Activated CD8-positive, alpha-beta memory T cell treated with anti-CD3 and anti-CD28 coated beads, Interleukin-2, amount 10 ng/mL, durations not matched to agents 7 days and 5 days (primary cell): Measurements from ENCODE around the gene EFTUD2. TPM values are rescaled to one million over a fixed set of nuclear protein-coding genes. Genes with fewer than 3 reads are reported as not detected.
"Not testable (repeated sequence)": the region's sequence is repeated elsewhere in the genome, so short reads cannot be mapped to it uniquely, and the experiment has no call there.

Source experiments
- ATAC-seq: fragments of 150-1000 bp; cut with Tn5 transposase; one replicate; pipeline ENCODE4 v1.10.0; 2021; ENCODE audit warnings: moderate library complexity
- CTCF ChIA-PET: fragments of 350-600 bp; sonication (Branson Sonifier 250); formaldehyde crosslinking; loops from one replicate; lab custom pipeline; 2021; ENCODE audit warnings: antibody characterized with exemption; lab: Charles Lee
- DNase-seq: peaks from one replicate; pipeline ENCODE4 v3.0.0-alpha.2; 2020
- H3K27ac Mint-ChIP-seq: one replicate; pipeline ENCODE4 v1.8.0; 2021; ENCODE audit warnings: mild to moderate bottlenecking, mixed read lengths
- H3K27me3 Mint-ChIP-seq: one replicate; pipeline ENCODE4 v1.8.0; 2021; ENCODE audit warnings: mixed read lengths
- H3K36me3 Mint-ChIP-seq: one replicate; pipeline ENCODE4 v1.8.0; 2021; ENCODE audit warnings: mild to moderate bottlenecking, mixed read lengths
- H3K4me1 Mint-ChIP-seq: one replicate; pipeline ENCODE4 v1.8.0; 2021; ENCODE audit warnings: mixed read lengths
- H3K4me3 Mint-ChIP-seq: one replicate; pipeline ENCODE4 v1.8.0; 2021; ENCODE audit warnings: mild to moderate bottlenecking, moderate library complexity, mixed read lengths
- H3K9me3 Mint-ChIP-seq: one replicate; pipeline ENCODE4 v1.8.0; 2022; ENCODE audit warnings: low read depth, mixed read lengths
- microRNA-seq: library from miRNA; unstranded; fragments of <30 nt; microRNA quantifications from one replicate; pipeline ENCODE4 v1.2.0, GENCODE V29; 2022
- total RNA-seq, 2 experiments: library from RNA; stranded (reverse); gene quantifications; one replicate each; pipeline ENCODE4 v1.2.3, GENCODE V29; 2021

Gene EFTUD2
- total RNA-seq, 2 experiments from 2014 or later = 134 to 178 TPM

DNA sequence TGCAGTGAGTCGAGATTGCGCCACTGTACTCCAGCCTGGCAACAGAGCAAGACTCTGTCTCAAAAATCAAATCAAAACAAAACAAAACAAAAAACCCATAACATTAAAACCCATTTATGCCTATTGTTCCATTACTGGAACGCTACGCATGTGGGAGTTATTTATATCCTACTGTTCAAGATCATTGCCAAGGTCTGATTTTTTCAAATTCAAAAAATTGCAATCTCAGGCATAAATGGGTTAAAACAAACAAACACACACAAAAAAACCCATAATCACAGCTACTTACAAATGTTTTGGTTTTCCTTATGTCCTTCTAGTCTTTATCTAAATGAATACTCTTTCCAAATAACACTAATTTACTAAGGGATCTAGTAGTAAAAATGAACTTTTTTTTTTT is 87.0 kb downstream of the EFTUD2 start:
- ATAC-seq (no peak), DNase-seq (no peak)
- Mint-ChIP-seq H3K36me3 (no peaks in the 10 kb centered on the region), H3K4me3 (no peak overlapping the region), H3K27ac (no peak overlapping the region), H3K4me1 (no peaks in the 10 kb centered on the region), H3K9me3 (no peaks in the 10 kb centered on the region), H3K27me3 (peaks cover 14% of the 10 kb centered on the region)
- CTCF ChIA-PET = interaction anchor here (1.1 kb wide), 1 partner anchor 35 kb away, joined by 3 read pairs; no protein-coding TSS in a partner anchor

DNA sequence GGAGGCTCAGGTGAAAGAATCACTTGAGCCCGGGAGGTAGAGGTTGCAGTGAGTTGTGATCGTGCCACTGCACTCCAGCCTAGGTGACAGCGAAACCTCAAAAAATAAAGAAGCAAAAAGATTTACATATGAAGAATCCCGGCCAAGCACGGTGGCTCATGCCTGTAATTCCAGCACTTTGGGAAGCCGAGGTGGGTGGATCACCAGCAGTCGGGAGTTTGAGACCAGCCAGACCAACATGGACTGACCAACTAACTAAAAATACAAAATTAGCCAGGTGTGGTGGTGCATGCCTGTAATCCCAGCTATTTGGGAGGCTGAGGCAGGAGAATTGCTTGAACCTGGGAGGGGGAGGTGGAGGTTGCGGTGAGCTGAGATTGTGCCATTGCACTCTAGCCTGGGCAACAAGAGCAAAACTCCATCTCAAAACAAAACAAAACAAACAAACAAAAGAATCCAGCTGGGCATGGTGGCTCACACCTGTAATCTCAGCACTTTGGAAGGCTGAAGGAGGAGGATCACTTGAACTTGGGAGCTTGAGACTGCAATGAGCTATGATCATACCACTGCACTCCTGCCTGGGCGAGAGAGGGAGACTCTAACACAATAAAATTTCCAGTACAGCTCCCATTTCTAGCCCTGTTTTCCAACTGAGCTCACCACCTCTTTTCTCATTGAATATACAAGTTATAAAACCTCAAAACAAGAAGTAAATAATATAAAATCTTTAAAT is 90.4 kb downstream of the EFTUD2 start:
- CTCF ChIA-PET = interaction anchor here (0.6 to 0.8 kb wide), 2 partner anchors 11 to 12 kb away, joined by 3 read pairs; no protein-coding TSS in a partner anchor
- peaks cover 22% of the 10 kb centered on the region for H3K27me3 Mint-ChIP-seq
- not testable (repeated sequence) for H3K36me3 Mint-ChIP-seq, ATAC-seq, H3K4me3 Mint-ChIP-seq, H3K9me3 Mint-ChIP-seq, H3K4me1 Mint-ChIP-seq, DNase-seq, H3K27ac Mint-ChIP-seq

DNA sequence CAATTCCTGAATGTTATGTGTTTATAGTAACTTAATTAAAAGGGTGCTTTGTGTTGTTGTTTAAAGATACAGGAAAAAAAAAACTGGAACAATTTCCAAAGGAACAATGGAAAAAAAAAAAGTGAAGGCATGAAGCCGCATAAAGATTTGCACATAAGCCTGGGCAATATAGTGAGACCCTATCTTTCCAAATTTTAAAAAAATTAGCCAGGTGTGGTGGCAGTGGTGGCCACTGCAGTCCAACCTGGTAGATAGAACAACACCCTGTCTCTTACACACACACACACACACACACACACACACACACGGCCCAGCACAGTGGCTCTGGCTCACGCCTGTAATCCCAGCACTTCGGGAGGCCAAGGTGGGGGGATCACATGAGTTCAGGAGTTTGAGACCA is 91.1 kb downstream of the EFTUD2 start:
- Mint-ChIP-seq H3K4me1 (no peaks in the 10 kb centered on the region), H3K27ac (no peak overlapping the region), H3K27me3 (peaks cover 22% of the 10 kb centered on the region), H3K36me3 (no peaks in the 10 kb centered on the region), H3K4me3 (no peak overlapping the region), H3K9me3 (no peaks in the 10 kb centered on the region)
- DNase-seq (no peak), ATAC-seq (no peak)
- CTCF ChIA-PET = interaction anchor here (0.6 to 1.0 kb wide), 2 partner anchors 12 to 59 kb away, joined by 3 read pairs; no protein-coding TSS in a partner anchor

DNA sequence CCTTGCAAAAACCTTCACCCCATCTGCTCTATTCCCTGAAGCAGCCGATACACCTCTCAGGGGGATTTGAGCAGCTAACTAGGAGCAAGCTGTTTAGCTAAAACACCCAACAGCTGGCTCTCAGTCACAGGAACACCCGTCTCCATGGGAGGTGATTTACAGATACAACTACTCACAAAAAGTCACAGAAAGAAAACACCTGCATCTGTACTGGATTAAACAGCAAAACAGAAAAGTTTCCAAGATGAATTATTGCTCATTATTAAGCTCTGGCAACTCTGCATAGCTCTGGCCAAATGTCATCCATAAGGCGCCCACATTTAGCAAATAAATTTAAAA is 91.5 kb downstream of the EFTUD2 start:
- no peaks in the 10 kb centered on the region for H3K9me3 Mint-ChIP-seq
- no peaks in the 10 kb centered on the region for H3K36me3 Mint-ChIP-seq
- ATAC-seq (no peak), DNase-seq (no peak)
- peaks cover 22% of the 10 kb centered on the region for H3K27me3 Mint-ChIP-seq
- CTCF ChIA-PET = interaction anchor here (0.6 to 1.0 kb wide), 2 partner anchors 13 to 60 kb away, joined by 3 read pairs; no protein-coding TSS in a partner anchor
- H3K4me1 Mint-ChIP-seq = no peaks in the 10 kb centered on the region
- H3K4me3 Mint-ChIP-seq = no peak overlapping the region
- H3K27ac Mint-ChIP-seq = no peak overlapping the region

DNA sequence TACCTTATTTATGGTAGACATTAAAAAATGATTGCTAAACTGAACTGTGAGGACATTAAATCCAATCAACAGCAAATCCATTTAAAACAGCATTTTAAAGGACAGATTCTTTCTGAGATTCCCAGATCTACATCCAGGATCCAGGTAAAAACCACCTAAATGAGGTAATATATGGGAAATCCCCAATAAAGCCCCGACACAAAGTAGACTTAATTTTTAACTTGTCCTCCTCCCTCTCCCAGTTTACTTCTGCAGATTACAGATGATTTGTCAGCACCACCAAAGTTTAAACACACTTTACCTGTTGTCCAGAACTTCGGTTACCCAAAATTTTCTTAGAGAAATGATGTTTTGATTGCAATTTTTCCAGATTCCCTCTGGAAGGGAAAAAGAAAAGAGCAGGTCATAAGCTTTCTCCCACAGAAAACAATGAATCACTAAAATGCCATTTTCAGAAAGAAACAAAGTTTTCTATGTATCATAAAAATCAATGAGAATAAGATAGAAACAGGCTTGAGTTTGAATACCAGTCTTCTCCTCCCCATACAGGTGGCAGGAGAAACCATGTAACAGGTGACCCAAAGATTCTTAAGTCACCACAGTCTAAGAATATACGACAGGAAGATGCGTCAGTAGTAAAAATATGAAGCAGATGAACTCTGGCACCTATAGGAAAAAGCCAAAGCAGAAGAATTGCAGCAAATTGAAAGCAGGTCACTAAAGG is 92.0 kb downstream of the EFTUD2 start:
- DNase-seq = no peak
- no peaks in the 10 kb centered on the region for H3K9me3 Mint-ChIP-seq
- H3K36me3 Mint-ChIP-seq = no peaks in the 10 kb centered on the region
- CTCF ChIA-PET = interaction anchor here (1.0 to 1.4 kb wide), 2 partner anchors 60 to 61 kb away, joined by 3 read pairs; no protein-coding TSS in a partner anchor
- no peaks in the 10 kb centered on the region for H3K4me1 Mint-ChIP-seq
- ATAC-seq = no peak
- H3K4me3 Mint-ChIP-seq = no peak overlapping the region
- H3K27me3 Mint-ChIP-seq = peaks cover 24% of the 10 kb centered on the region
- H3K27ac Mint-ChIP-seq = no peak overlapping the region

DNA sequence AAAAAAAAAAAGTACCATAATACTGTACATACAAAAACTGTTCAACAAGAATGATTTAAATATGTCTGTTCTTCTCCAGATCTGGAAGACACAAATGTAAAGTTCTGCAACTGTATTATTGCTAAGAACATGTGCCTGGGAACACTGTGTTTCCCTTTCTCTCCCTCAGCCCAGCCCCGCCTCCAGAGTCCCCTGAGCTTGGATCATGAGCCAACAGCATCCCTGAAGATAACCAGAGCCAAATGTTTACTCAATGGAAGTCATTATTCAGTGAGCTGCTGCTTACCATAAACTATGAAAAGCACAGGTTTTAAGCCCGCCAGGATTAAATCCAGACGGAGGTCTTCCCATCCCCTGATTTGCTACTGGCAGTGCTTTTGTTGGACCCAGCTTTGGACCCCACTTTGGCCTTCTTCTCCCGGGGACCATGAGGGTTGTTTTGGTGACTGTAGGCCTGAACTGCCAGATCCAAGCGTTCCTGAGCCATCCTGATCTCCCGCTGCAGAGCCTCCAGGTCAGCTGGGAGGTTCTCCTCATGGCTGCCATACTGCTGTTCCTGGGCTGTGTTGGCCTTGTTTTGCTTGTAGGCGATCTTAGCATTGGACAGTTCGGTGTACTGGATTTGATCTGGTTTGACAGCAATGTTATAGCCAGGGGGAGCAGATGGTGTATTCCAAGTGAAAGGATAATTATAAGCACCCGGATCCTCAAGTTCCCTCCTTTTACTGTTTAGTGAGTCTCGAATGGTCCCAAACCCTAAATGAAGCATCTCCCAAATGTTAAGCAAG is 94.7 kb downstream of the EFTUD2 start:
- H3K27me3 Mint-ChIP-seq = peaks cover 30% of the 10 kb centered on the region
- CTCF ChIA-PET = no interaction called here
- H3K4me3 Mint-ChIP-seq = no peak overlapping the region
- DNase-seq (no peak), ATAC-seq (no peak)
- no peaks in the 10 kb centered on the region for H3K9me3 Mint-ChIP-seq
- H3K36me3 Mint-ChIP-seq = no peaks in the 10 kb centered on the region
- no peak overlapping the region for H3K27ac Mint-ChIP-seq
- no peaks in the 10 kb centered on the region for H3K4me1 Mint-ChIP-seq

DNA sequence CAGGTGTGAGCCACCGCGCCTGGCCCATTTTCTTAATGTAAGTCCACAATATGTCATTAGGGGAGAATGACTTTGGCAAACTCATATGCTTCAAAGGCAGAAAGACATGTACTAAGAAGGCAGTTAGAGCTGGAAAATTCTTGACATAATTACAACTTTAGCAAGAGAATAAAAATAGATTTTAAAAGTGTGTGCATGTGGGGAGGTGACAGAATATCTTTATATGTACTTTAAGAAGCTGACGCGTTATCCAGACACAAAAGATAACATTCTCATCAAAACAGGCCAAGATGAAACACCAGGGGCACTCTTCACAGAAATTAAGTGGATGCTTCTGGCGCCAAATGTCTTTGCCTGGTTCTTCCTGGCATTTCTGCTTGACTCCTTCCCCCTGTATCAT is 97.4 kb downstream of the EFTUD2 start:
- Mint-ChIP-seq H3K4me3 (no peak overlapping the region), H3K27ac (no peak overlapping the region), H3K4me1 (peaks cover 11% of the 10 kb centered on the region), H3K9me3 (no peaks in the 10 kb centered on the region), H3K36me3 (no peaks in the 10 kb centered on the region), H3K27me3 (peaks cover 19% of the 10 kb centered on the region)
- CTCF ChIA-PET = interaction anchor here (1.0 to 1.5 kb wide), 3 partner anchors 21 to 77 kb away, joined by 3 read pairs; no protein-coding TSS in a partner anchor
- ATAC-seq = no peak
- no peak for DNase-seq

Small RNAs within 50 kb of the gene (microRNA-seq; reads per million reads assigned to microRNA genes)
- 5.1 reads per million, percentile 13 among the genes with 10 or more reads in this experiment for gene MIR6783

Other genes starting within 250 kb of the EFTUD2 start
- gene MEIOC, start 243.0 kb downstream of the EFTUD2 start, total RNA-seq = not detected
- 10 to 100 TPM; 26.0 to 28.4 TPM for gene CCDC43, start 209.7 kb downstream of the EFTUD2 start, total RNA-seq
- gene DBF4B, start 190.8 kb downstream of the EFTUD2 start, total RNA-seq = 10 to 100 TPM; 43.8 to 53.2 TPM
- under 1 TPM; 0.35 to 0.50 TPM for gene ADAM11, start 140.5 kb downstream of the EFTUD2 start, total RNA-seq
- gene GJC1, start 69.2 kb downstream of the EFTUD2 start, total RNA-seq = 1 to 10 TPM; 2.7 to 3.7 TPM
- not detected for gene HIGD1B, start 51.6 kb downstream of the EFTUD2 start, total RNA-seq
- not detected for gene GFAP, start 16.1 kb upstream of the EFTUD2 start, total RNA-seq
- 100 to 1,000 TPM in 1 of 2 experiments, 10 to 100 TPM in 1; 86.7 to 117 TPM for gene KIF18B, start 48.3 kb upstream of the EFTUD2 start, total RNA-seq
- gene C1QL1, start 68.9 kb upstream of the EFTUD2 start, total RNA-seq = under 1 TPM; 0.33 to 0.38 TPM
- 10 to 100 TPM; 29.4 to 34.3 TPM for gene DCAKD, start 152.2 kb upstream of the EFTUD2 start, total RNA-seq
- 100 to 1,000 TPM; 136 to 148 TPM for gene NMT1, start 161.9 kb upstream of the EFTUD2 start, total RNA-seq
- gene PLCD3, start 233.1 kb upstream of the EFTUD2 start, total RNA-seq = 1 to 10 TPM; 2.6 to 5.2 TPM
- gene ACBD4, start 236.2 kb upstream of the EFTUD2 start, total RNA-seq = 10 to 100 TPM; 14.9 to 20.6 TPM
- 10 to 100 TPM; 40.2 to 42.4 TPM for gene HEXIM1, start 249.0 kb upstream of the EFTUD2 start, total RNA-seq